ENCODE measurements around the gene CSH2. TPM values are rescaled to one million over a fixed set of nuclear protein-coding genes. Genes with fewer than 3 reads are reported as not detected.

CSH2 gene
- total and polyA plus RNA-seq, 2 of the 8 experiments (the other 6 are each of a cell fraction or from before 2014, with no cell fraction given) = 0.43 TPM; not detected in 1

- Histone ChIP-seq H2BK120ac (replicated peaks; ENCODE audit: low read depth, low read length) (no peak overlapping the region), H3K14ac (ENCODE audit: insufficient read length) (no peak overlapping the region), H3K23ac (ENCODE audit: insufficient read length) (no peak overlapping the region), H3K27me3 (replicated peaks in 1 of 4; ENCODE audit: control insufficient read depth in 3 of 4, extremely low read depth in 1 of 4, insufficient read depth in 3 of 4, low read length in 3 of 4) (peaks cover 0 to 3% (median 1%) of the 10 kb centered on the region in 4 experiments; a peak in 2 of 7 replicates), H2BK5ac (ENCODE audit: low read depth, low read length) (peak overlapping the region; percentile 71; the same call in 1 of the 2 replicates), H2AFZ (ENCODE audit: low read length) (no peak overlapping the region), H2AK5ac (ENCODE audit: low read depth, low read length) (peak overlapping the region; percentile 55; the same call in 1 of the 2 replicates), H3K4ac (replicated peaks; ENCODE audit: insufficient read length, low read depth, low read length) (no peak overlapping the region), H4K8ac (ENCODE audit: extremely low read depth, insufficient read depth, low read length) (no peak overlapping the region), H2BK20ac (ENCODE audit: low read length) (no peak overlapping the region), H3K36me3 (ENCODE audit: control insufficient read depth in 2 of 4, insufficient read depth in 4 of 4, low read length in 3 of 4) (peaks cover 0 to 3% (median 1%) of the 10 kb centered on the region in 4 experiments; a peak in 2 of 8 replicates), H3K79me2 (ENCODE audit: control insufficient read depth in 1 of 2, insufficient read depth in 2 of 2, low read length in 2 of 2) (peaks cover 11 to 42% of the 10 kb centered on the region in 2 experiments), H3K4me1 (replicated peaks in 1 of 4; ENCODE audit: control insufficient read depth in 3 of 4, insufficient read depth in 4 of 4, low read length in 3 of 4) (peaks cover 3 to 28% (median 26%) of the 10 kb centered on the region in 4 experiments), H3K4me2 (ENCODE audit: insufficient read depth in 1 of 2, low read depth in 2 of 2, low read length in 2 of 2) (peak overlapping the region; percentile 93), H3K56ac (replicated peaks; ENCODE audit: insufficient read length, low read depth, low read length) (no peak overlapping the region), H3K79me1 (ENCODE audit: low read depth, low read length) (peaks cover 20% of the 10 kb centered on the region), H3K4me3 (ENCODE audit: extremely low read depth in 1 of 4, insufficient read depth in 2 of 4, low read depth in 3 of 4, low read length in 4 of 4) (peak overlapping the region; percentile 76 to 97 (median 83); a peak in 5 of 8 replicates), H4K20me1 (replicated peaks in 1 of 2; ENCODE audit: control insufficient read depth in 1 of 2, insufficient read depth in 2 of 2, low read length in 2 of 2) (peaks cover 1 to 4% of the 10 kb centered on the region in 2 experiments), H3K9me3 (ENCODE audit: insufficient read depth in 2 of 2, low read depth in 1 of 2, low read length in 1 of 2) (no peaks in the 10 kb centered on the region), H2BK15ac (ENCODE audit: low read length) (peak overlapping the region; percentile 18; the same call in 1 of the 2 replicates), H2BK12ac (ENCODE audit: low read depth, low read length) (peak overlapping the region; percentile 68; the same call in 1 of the 2 replicates), H3K23me2 (ENCODE audit: low read depth, low read length) (peaks cover 8% of the 10 kb centered on the region), H4K5ac (ENCODE audit: insufficient read length, low read depth, low read length) (no peak overlapping the region), H3K27ac (ENCODE audit: low read depth, low read length) (no peak overlapping the region), H4K91ac (replicated peaks; ENCODE audit: insufficient read length, low read length) (peak overlapping the region; percentile 25), H3K18ac (ENCODE audit: extremely low read depth, low read length) (peak overlapping the region; percentile 60; the same call in 1 of the 2 replicates), H3K9ac (replicated peaks in 1 of 4; ENCODE audit: extremely low read depth in 1 of 4, low read depth in 3 of 4, low read length in 3 of 4) (no peak overlapping the region)
- ChIA-PET CTCF (ENCODE audit: partially characterized antibody) (interaction anchor here (0.6 to 1.4 kb wide), 6 partner anchors 13 to 177 kb away, joined by 3 to 7 read pairs (median 4); partner anchors contain the start of genes CSHL1 and PSMC5), POLR2A (ENCODE audit: partially characterized antibody) (interaction anchor here (0.6 to 32.3 kb wide), 3 partner anchors 20 to 58 kb away, joined by 3 to 593 read pairs (median 481); partner anchors contain the start of genes CCDC47, DDX42, FTSJ3 and PSMC5)
- WGBS, 2 experiments (ENCODE audit: extremely low coverage in 1 of 2, insufficient coverage in 1 of 2, insufficient read length in 1 of 2, insufficient replicate concordance in 2 of 2, low coverage in 1 of 2, low lambda C conversion rate in 2 of 2, missing lambda C conversion rate in 1 of 2) = 87% methylated on average over 3 of the region's 4 CpGs; no CpG with 5 or more reads in 1 of the 2 experiments
- no peak for DNase-seq (ENCODE audit: low read depth in 1 of 2, low spot score in 2 of 2)
- no peak for FAIRE-seq
- no peak for TF ChIP-seq USF2 (IDR thresholded peaks at IDR 0.05; ENCODE audit: low read length)
- no peak for TF ChIP-seq EGR1 (IDR thresholded peaks at IDR 0.05; ENCODE audit: borderline replicate concordance, low read depth, low read length)
- no peak for TF ChIP-seq SP1 (IDR thresholded peaks at IDR 0.05; ENCODE audit: low read depth, low read length)
Observed at GRCh38 chr17:63840591-63841349, 32.7 kb downstream of the CSH2 start.

Measured in H1 (cell line).